ENCODE results near the gene GRIK4. TPM values are rescaled to one million over a fixed set of nuclear protein-coding genes. Genes with fewer than 3 reads are reported as not detected.

The GRIK4 gene
- total and polyA plus RNA-seq, 9 of the 15 experiments (the other 6 are each of a cell fraction or from before 2014, with no cell fraction given): not detected

DNA sequence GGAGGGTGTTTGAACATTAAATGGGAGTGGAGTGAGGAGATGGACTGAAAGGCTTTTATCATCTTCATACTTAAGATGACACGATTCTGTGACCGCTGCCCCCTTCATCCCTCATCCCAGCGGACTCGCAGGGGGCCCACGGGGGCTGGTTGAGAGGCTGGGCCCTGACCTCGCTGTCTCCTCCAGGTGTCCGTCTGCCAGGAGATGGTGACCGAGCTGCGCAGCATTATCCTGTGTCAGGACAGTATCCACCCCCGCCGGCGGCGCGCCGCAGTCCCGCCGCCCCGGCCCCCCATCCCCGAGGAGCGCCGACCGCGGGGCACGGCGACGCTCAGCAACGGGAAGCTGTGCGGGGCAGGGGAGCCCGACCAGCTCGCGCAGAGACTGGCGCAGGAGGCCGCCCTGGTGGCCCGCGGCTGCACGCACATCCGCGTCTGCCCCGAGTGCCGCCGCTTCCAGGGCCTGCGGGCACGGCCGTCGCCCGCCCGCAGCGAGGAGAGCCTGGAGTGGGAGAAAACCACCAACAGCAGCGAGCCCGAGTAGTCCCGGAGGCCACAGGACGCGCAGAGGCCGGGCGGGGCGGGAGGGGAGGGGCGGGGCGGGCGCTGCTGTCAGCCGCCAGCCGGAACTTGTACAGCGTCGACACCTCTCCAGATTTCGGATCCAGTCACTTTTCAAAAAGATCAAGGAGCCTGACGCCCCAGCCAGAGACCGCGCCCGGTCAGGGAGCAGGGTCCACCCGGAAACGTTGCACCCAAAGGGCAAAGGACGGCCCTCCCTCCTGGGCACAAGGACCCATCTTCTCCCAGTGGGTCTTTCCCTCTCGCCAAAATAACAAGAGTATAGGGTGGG lies 474.4 kb downstream of the GRIK4 start (continued):
- TF ChIP-seq, protein P1, sequence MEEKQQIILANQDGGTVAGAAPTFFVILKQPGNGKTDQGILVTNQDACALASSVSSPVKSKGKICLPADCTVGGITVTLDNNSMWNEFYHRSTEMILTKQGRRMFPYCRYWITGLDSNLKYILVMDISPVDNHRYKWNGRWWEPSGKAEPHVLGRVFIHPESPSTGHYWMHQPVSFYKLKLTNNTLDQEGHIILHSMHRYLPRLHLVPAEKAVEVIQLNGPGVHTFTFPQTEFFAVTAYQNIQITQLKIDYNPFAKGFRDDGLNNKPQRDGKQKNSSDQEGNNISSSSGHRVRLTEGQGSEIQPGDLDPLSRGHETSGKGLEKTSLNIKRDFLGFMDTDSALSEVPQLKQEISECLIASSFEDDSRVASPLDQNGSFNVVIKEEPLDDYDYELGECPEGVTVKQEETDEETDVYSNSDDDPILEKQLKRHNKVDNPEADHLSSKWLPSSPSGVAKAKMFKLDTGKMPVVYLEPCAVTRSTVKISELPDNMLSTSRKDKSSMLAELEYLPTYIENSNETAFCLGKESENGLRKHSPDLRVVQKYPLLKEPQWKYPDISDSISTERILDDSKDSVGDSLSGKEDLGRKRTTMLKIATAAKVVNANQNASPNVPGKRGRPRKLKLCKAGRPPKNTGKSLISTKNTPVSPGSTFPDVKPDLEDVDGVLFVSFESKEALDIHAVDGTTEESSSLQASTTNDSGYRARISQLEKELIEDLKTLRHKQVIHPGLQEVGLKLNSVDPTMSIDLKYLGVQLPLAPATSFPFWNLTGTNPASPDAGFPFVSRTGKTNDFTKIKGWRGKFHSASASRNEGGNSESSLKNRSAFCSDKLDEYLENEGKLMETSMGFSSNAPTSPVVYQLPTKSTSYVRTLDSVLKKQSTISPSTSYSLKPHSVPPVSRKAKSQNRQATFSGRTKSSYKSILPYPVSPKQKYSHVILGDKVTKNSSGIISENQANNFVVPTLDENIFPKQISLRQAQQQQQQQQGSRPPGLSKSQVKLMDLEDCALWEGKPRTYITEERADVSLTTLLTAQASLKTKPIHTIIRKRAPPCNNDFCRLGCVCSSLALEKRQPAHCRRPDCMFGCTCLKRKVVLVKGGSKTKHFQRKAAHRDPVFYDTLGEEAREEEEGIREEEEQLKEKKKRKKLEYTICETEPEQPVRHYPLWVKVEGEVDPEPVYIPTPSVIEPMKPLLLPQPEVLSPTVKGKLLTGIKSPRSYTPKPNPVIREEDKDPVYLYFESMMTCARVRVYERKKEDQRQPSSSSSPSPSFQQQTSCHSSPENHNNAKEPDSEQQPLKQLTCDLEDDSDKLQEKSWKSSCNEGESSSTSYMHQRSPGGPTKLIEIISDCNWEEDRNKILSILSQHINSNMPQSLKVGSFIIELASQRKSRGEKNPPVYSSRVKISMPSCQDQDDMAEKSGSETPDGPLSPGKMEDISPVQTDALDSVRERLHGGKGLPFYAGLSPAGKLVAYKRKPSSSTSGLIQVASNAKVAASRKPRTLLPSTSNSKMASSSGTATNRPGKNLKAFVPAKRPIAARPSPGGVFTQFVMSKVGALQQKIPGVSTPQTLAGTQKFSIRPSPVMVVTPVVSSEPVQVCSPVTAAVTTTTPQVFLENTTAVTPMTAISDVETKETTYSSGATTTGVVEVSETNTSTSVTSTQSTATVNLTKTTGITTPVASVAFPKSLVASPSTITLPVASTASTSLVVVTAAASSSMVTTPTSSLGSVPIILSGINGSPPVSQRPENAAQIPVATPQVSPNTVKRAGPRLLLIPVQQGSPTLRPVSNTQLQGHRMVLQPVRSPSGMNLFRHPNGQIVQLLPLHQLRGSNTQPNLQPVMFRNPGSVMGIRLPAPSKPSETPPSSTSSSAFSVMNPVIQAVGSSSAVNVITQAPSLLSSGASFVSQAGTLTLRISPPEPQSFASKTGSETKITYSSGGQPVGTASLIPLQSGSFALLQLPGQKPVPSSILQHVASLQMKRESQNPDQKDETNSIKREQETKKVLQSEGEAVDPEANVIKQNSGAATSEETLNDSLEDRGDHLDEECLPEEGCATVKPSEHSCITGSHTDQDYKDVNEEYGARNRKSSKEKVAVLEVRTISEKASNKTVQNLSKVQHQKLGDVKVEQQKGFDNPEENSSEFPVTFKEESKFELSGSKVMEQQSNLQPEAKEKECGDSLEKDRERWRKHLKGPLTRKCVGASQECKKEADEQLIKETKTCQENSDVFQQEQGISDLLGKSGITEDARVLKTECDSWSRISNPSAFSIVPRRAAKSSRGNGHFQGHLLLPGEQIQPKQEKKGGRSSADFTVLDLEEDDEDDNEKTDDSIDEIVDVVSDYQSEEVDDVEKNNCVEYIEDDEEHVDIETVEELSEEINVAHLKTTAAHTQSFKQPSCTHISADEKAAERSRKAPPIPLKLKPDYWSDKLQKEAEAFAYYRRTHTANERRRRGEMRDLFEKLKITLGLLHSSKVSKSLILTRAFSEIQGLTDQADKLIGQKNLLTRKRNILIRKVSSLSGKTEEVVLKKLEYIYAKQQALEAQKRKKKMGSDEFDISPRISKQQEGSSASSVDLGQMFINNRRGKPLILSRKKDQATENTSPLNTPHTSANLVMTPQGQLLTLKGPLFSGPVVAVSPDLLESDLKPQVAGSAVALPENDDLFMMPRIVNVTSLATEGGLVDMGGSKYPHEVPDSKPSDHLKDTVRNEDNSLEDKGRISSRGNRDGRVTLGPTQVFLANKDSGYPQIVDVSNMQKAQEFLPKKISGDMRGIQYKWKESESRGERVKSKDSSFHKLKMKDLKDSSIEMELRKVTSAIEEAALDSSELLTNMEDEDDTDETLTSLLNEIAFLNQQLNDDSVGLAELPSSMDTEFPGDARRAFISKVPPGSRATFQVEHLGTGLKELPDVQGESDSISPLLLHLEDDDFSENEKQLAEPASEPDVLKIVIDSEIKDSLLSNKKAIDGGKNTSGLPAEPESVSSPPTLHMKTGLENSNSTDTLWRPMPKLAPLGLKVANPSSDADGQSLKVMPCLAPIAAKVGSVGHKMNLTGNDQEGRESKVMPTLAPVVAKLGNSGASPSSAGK (IDR thresholded peaks at IDR 0.05): no peak
- TF ChIP-seq STAG1 (CRISPR knock-in tag; IDR thresholded peaks at IDR 0.05; ENCODE audit: borderline replicate concordance) (no peak), ETV5 (CRISPR knock-in tag; IDR thresholded peaks at IDR 0.05; ENCODE audit: low read depth) (no peak), ZNF12 (CRISPR knock-in tag; IDR thresholded peaks at IDR 0.05) (no peak), SNIP1 (IDR thresholded peaks at IDR 0.05; ENCODE audit: low read depth) (no peak), POLR2G (IDR thresholded peaks at IDR 0.05; ENCODE audit: low read depth, low read length) (no peak)
- TF ChIP-seq, protein P2, sequence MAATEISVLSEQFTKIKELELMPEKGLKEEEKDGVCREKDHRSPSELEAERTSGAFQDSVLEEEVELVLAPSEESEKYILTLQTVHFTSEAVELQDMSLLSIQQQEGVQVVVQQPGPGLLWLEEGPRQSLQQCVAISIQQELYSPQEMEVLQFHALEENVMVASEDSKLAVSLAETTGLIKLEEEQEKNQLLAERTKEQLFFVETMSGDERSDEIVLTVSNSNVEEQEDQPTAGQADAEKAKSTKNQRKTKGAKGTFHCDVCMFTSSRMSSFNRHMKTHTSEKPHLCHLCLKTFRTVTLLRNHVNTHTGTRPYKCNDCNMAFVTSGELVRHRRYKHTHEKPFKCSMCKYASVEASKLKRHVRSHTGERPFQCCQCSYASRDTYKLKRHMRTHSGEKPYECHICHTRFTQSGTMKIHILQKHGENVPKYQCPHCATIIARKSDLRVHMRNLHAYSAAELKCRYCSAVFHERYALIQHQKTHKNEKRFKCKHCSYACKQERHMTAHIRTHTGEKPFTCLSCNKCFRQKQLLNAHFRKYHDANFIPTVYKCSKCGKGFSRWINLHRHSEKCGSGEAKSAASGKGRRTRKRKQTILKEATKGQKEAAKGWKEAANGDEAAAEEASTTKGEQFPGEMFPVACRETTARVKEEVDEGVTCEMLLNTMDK (IDR thresholded peaks at IDR 0.05; ENCODE audit: borderline replicate concordance, insufficient read depth, low read depth, low read length, poor library complexity, severe bottlenecking): peak; percentile 38
- TF ChIP-seq, protein P3, sequence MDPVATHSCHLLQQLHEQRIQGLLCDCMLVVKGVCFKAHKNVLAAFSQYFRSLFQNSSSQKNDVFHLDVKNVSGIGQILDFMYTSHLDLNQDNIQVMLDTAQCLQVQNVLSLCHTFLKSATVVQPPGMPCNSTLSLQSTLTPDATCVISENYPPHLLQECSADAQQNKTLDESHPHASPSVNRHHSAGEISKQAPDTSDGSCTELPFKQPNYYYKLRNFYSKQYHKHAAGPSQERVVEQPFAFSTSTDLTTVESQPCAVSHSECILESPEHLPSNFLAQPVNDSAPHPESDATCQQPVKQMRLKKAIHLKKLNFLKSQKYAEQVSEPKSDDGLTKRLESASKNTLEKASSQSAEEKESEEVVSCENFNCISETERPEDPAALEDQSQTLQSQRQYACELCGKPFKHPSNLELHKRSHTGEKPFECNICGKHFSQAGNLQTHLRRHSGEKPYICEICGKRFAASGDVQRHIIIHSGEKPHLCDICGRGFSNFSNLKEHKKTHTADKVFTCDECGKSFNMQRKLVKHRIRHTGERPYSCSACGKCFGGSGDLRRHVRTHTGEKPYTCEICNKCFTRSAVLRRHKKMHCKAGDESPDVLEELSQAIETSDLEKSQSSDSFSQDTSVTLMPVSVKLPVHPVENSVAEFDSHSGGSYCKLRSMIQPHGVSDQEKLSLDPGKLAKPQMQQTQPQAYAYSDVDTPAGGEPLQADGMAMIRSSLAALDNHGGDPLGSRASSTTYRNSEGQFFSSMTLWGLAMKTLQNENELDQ (CRISPR knock-in tag; IDR thresholded peaks at IDR 0.05; ENCODE audit: borderline replicate concordance): no peak

Data from K562 (cell line).